Central memory CD8-positive, alpha-beta T cell (primary cell): Measurements from ENCODE around the gene VSIG4.

ENCODE experiments used
- ATAC-seq: fragments of 150-1000 bp; cut with Tn5 transposase; replicated peaks from 2 replicates; pipeline ENCODE4 v1.10.0; 2022; ENCODE audit warnings: mild to moderate bottlenecking, moderate FRiP score, moderate number of reproducible peaks; ENCODE audit not compliant: poor library complexity, severe bottlenecking; ENCODE audit errors: extremely low read depth
- DNase-seq, 2 donors: peaks; one replicate each; pipeline ENCODE4 v3.0.0; 2021; ENCODE audit warnings: low spot score in 2 of 2
- H3K27ac Mint-ChIP-seq: one replicate; pipeline ENCODE4 v1.8.0; 2022; ENCODE audit warnings: low read depth, mild to moderate bottlenecking, moderate library complexity, mixed read lengths
- H3K27me3 Mint-ChIP-seq: one replicate; pipeline ENCODE4 v1.8.0; 2022; ENCODE audit warnings: mixed read lengths
- H3K36me3 Mint-ChIP-seq: one replicate; pipeline ENCODE4 v1.8.0; 2022; ENCODE audit warnings: mild to moderate bottlenecking, moderate library complexity, mixed read lengths; ENCODE audit not compliant: insufficient read depth
- H3K4me1 Mint-ChIP-seq: one replicate; pipeline ENCODE4 v1.8.0; 2022; ENCODE audit warnings: mixed read lengths
- H3K4me3 Mint-ChIP-seq: one replicate; pipeline ENCODE4 v1.8.0; 2022; ENCODE audit warnings: mild to moderate bottlenecking, moderate library complexity, mixed read lengths
- H3K9me3 Mint-ChIP-seq: one replicate; pipeline ENCODE4 v1.8.0; 2022; ENCODE audit warnings: mixed read lengths

The VSIG4 gene

GRCh38 chrX:66043584-66043983, 3.7 kb upstream of the VSIG4 start:
- H3K4me1 Mint-ChIP-seq = peaks cover 29% of the 10 kb centered on the region
- peaks cover 3% of the 10 kb centered on the region for H3K36me3 Mint-ChIP-seq
- no peak overlapping the region for H3K27ac Mint-ChIP-seq
- no peaks in the 10 kb centered on the region for H3K9me3 Mint-ChIP-seq
- DNase-seq (no peak), ATAC-seq (no peak)
- H3K27me3 Mint-ChIP-seq = no peaks in the 10 kb centered on the region
- H3K4me3 Mint-ChIP-seq = no peak overlapping the region

GRCh38 chrX:66042307-66043077, 2.6 kb upstream of the VSIG4 start:
- Mint-ChIP-seq H3K9me3 (no peaks in the 10 kb centered on the region), H3K4me1 (peaks cover 29% of the 10 kb centered on the region), H3K27me3 (no peaks in the 10 kb centered on the region), H3K4me3 (no peak overlapping the region), H3K27ac (no peak overlapping the region), H3K36me3 (peaks cover 3% of the 10 kb centered on the region)
- no peak for DNase-seq
- no peak for ATAC-seq

GRCh38 chrX:66038115-66038514, 1.8 kb downstream of the VSIG4 start:
- no peak for DNase-seq
- no peak overlapping the region for H3K27ac Mint-ChIP-seq
- no peaks in the 10 kb centered on the region for H3K27me3 Mint-ChIP-seq
- no peaks in the 10 kb centered on the region for H3K9me3 Mint-ChIP-seq
- no peaks in the 10 kb centered on the region for H3K36me3 Mint-ChIP-seq
- ATAC-seq = no peak
- no peak overlapping the region for H3K4me3 Mint-ChIP-seq
- peaks cover 19% of the 10 kb centered on the region for H3K4me1 Mint-ChIP-seq

GRCh38 chrX:66036231-66036630, 3.6 kb downstream of the VSIG4 start:
- Mint-ChIP-seq H3K4me3 (no peak overlapping the region), H3K27me3 (no peaks in the 10 kb centered on the region), H3K9me3 (no peaks in the 10 kb centered on the region), H3K4me1 (peaks cover 19% of the 10 kb centered on the region), H3K27ac (no peak overlapping the region), H3K36me3 (no peaks in the 10 kb centered on the region)
- ATAC-seq = no peak
- no peak for DNase-seq

GRCh38 chrX:66035667-66036066, 4.2 kb downstream of the VSIG4 start:
- ATAC-seq (no peak), DNase-seq (no peak)
- Mint-ChIP-seq H3K4me1 (peaks cover 19% of the 10 kb centered on the region), H3K27ac (no peak overlapping the region), H3K9me3 (no peaks in the 10 kb centered on the region), H3K27me3 (no peaks in the 10 kb centered on the region), H3K36me3 (no peaks in the 10 kb centered on the region), H3K4me3 (no peak overlapping the region)

- no peaks in the 10 kb centered on the region for H3K27me3 Mint-ChIP-seq
- DNase-seq = no peak
Measured at GRCh38 chrX:66030505-66031317, 9.2 kb downstream of the VSIG4 start.

GRCh38 chrX:66028936-66029335, 10.9 kb downstream of the VSIG4 start:
- H3K4me3 Mint-ChIP-seq = no peak overlapping the region
- ATAC-seq (no peak), DNase-seq (no peak)
- no peaks in the 10 kb centered on the region for H3K27me3 Mint-ChIP-seq
- no peak overlapping the region for H3K27ac Mint-ChIP-seq
- no peaks in the 10 kb centered on the region for H3K9me3 Mint-ChIP-seq
- peaks cover 8% of the 10 kb centered on the region for H3K4me1 Mint-ChIP-seq
- H3K36me3 Mint-ChIP-seq = no peaks in the 10 kb centered on the region

More at GRCh38 chrX:66030505-66031317, 9.2 kb downstream of the VSIG4 start:
- no peaks in the 10 kb centered on the region for H3K9me3 Mint-ChIP-seq
- peaks cover 12% of the 10 kb centered on the region for H3K4me1 Mint-ChIP-seq
- peak; percentile 52 for ATAC-seq
- H3K36me3 Mint-ChIP-seq = no peaks in the 10 kb centered on the region
- H3K4me3 Mint-ChIP-seq = no peak overlapping the region
- H3K27ac Mint-ChIP-seq = no peak overlapping the region

GRCh38 chrX:66024570-66024969, 15.3 kb downstream of the VSIG4 start:
- no peak for DNase-seq
- Mint-ChIP-seq H3K27ac (no peak overlapping the region), H3K4me1 (peaks cover 23% of the 10 kb centered on the region), H3K4me3 (no peak overlapping the region), H3K27me3 (no peaks in the 10 kb centered on the region), H3K36me3 (peaks cover 2% of the 10 kb centered on the region), H3K9me3 (no peaks in the 10 kb centered on the region)
- no peak for ATAC-seq

GRCh38 chrX:66024092-66024467, 15.8 kb downstream of the VSIG4 start:
- Mint-ChIP-seq H3K27me3 (no peaks in the 10 kb centered on the region), H3K27ac (no peak overlapping the region), H3K9me3 (no peaks in the 10 kb centered on the region), H3K36me3 (peaks cover 5% of the 10 kb centered on the region), H3K4me1 (peaks cover 28% of the 10 kb centered on the region), H3K4me3 (no peak overlapping the region)
- DNase-seq = no peak
- ATAC-seq = no peak

- Mint-ChIP-seq H3K4me3 (no peak overlapping the region), H3K9me3 (no peaks in the 10 kb centered on the region), H3K27me3 (no peaks in the 10 kb centered on the region), H3K27ac (no peak overlapping the region), H3K4me1 (peaks cover 28% of the 10 kb centered on the region), H3K36me3 (peaks cover 5% of the 10 kb centered on the region)
- no peak for DNase-seq
- ATAC-seq = no peak
Measured at GRCh38 chrX:66023385-66024091, 16.3 kb downstream of the VSIG4 start.

GRCh38 chrX:66022632-66023384, 17.1 kb downstream of the VSIG4 start:
- Mint-ChIP-seq H3K4me3 (no peak overlapping the region), H3K9me3 (no peaks in the 10 kb centered on the region), H3K36me3 (peaks cover 5% of the 10 kb centered on the region), H3K27me3 (no peaks in the 10 kb centered on the region), H3K4me1 (peaks cover 28% of the 10 kb centered on the region), H3K27ac (no peak overlapping the region)
- DNase-seq (no peak), ATAC-seq (no peak)
